GM19463 (cell line): ENCODE data around the gene UMAD1.

Experiments used
- ATAC-seq: cut with Tn5 transposase; IDR thresholded peaks from one replicate; pipeline ENCODE4 v1.9.1; 2021; ENCODE audit warnings: mild to moderate bottlenecking, moderate library complexity; ENCODE audit not compliant: unreplicated experiment

Gene UMAD1

DNA sequence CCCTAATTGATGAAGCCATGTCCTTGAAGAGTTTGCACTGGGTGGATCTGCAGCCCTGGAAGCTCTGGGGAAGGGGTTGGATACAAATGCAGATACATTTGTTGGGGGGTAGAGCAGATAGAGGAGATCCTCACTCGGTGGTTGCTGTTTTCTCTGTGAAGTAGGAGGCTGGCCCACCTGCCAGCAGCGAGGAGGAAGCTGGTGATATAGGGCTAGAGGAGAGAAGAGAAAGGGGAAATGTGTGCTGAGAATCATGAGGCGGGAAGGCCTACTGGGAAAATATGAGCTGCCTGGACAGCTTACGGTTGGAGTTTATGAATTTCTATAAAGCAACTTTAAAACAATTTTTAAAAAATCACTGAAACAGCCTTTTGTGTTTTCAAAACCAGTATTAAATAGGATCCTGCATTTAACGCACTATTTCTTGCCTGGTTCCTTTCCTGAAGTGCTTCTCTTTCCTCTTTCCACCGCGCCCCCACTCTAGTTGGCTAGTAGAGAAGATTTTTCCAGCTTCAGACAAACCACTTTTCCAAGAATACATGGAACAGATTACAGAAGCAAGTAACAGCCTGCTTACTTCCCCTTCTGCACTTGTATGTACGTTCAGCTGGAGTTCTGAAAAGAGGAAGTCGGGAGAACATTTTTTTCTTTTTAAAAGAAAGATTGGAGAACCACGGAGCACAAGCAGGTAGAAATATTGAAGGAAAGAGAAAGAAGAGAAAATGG, 227.5 kb downstream of the UMAD1 start:
- no peak for ATAC-seq

GRCh38 chr7:7868572-7868899, 228.0 kb downstream of the UMAD1 start:
- ATAC-seq, result no peak

DNA sequence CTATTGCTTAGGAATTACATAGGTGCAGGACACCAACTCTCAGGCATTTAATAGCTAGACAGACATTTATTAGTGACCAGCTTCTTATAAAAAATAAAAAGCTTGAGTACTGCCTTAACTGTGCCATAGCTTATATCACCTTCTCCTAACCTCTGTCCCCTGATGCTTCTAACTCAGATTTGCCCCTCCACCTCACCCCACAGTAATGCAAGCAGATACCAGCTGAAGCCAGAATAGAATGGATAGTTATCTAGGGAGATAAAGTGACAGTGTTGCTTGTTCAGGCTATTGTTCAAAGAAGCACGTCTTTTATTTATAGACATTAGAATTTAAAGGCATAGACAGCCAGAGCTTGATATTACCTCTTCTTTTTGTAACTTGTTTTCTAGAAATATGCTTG, 228.5 kb downstream of the UMAD1 start:
- ATAC-seq, result no peak

DNA sequence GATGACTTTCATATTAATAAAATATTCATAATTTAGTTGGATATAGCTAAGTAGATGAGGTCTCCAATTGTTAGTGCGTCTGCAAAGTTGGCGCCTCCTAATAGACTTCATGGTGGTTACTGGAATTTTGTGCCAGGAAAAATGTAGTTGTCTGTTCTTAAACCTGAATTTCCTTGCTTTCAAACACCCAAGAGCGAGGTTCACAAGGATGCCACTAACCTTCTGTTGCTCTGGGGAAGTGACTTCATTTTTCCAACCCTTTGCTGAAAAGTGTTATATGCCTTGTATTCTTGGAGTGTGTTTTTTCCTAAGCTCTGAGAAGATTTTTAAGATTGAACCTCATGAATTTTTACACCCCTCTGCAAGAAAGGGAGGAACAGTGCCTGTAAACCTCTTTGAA, 229.1 kb downstream of the UMAD1 start:
- no peak for ATAC-seq

DNA sequence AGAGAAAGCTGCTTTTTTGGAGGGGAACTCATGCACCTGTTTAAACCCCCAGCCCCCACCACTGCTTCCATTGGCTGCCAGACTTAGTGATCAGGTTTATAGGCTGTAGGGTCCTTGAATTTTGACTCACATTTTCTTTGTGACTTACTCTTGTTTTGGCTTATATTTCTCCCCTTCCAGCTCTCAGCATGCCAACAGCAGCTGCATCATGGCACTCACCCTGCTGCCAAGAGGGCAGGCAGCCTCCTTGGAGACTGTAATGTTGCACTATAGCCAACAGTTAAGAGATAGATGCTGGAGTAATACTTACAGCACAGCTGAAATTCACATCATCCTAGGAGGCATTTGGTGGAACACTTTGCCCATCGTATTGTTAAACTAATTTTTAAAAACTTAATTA, 230.0 kb downstream of the UMAD1 start:
- ATAC-seq, result no peak

- ATAC-seq, result no peak
These were observed 235.9 kb downstream of the UMAD1 start for GRCh38 chr7:7876419-7876818.

GRCh38 chr7:7881581-7881980, 241.0 kb downstream of the UMAD1 start:
- no peak for ATAC-seq

DNA sequence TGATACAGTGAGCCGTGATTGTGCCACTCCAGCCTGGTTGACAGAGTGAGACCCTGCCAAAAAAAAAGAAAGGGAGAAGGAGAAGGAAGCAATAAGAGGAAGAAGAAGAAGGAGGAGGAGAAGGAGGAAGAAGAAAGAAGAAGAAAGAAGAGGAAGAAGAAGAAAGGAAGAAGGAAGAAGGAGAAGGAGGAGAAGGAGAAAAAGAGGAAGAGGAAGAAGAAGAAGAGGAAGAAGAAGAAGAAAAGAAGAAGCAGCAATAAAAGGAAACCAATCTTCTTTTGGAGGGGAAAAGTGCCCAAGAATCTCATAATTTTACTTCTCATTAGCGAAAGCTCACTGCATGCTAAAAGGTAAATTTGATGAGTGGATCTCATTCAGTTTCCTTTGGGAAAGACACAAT, 242.3 kb downstream of the UMAD1 start:
- no peak for ATAC-seq

DNA sequence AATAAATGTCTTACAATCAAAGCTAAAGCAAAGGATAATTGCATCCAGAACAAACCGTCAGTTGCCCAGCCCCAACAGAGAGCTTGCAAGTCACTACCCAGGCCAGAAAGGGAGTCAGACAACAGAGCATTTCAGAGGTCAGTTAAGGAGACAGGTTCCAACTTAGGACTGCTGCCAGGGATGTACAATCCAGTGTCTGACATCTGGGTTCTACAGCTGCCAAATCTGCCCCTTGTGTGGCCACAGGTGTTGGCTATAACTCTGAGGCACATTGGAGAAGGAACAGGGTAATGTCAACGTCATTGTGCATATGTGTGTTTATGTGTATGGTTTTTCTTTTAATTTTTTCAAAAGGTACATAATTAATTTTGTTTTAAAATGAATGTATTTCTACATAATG, 242.8 kb downstream of the UMAD1 start:
- ATAC-seq, result no peak

DNA sequence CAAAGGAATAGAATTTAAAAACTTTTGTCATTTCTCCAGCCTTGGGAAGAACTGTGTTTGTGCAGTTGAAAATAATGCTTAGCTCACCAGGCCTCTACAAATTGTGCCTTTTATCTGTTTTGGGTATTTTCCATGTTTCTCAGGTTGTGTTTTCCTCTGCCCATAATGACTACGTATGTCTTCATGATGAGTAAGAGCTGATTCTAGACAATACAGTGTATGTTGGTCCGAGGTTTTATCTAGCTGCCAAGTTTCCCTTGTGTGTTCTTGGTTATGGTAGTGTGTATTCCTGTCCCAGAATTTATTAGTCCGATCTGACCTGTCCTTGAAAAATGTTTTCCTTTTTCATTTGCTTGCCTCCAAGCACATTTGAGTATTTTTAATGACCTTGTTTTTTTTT, 244.3 kb downstream of the UMAD1 start:
- ATAC-seq, result no peak

- ATAC-seq, result no peak
These were observed 249.4 kb downstream of the UMAD1 start for GRCh38 chr7:7889791-7890568.

GRCh38 chr7:7895004-7895650, 254.6 kb downstream of the UMAD1 start:
- no peak for ATAC-seq

GRCh38 chr7:7895754-7896153, 255.2 kb downstream of the UMAD1 start:
- ATAC-seq, result no peak

GRCh38 chr7:7897509-7897908, 257.0 kb downstream of the UMAD1 start:
- ATAC-seq, result no peak

DNA sequence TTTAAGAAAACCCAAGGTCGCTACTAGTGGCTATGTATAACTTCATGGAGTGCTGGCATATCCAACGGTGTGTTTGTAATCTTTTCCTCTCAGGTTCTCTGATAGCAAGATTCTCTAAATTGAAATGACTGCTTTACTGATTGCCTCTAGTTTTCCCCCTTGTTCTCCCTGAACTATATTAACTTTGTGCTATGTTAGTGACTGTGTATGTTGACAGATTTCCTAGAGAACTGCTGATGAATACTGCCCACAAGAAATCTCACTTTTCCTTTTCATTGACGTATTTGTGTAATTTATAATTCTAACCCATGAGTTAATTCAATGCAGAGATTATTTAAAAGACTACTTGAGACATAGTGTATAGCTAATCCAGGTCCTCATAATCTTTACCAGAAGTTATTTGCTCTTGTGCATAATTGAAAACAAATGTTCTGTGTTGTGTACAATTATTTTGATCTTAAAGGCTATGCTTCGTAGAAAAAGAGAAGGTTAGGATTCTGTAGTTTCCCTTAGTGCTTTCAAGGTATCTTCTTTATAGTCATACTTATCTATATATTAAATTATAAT, 257.5 kb downstream of the UMAD1 start:
- no peak for ATAC-seq

GRCh38 chr7:7902845-7903244, 262.3 kb downstream of the UMAD1 start:
- ATAC-seq, result no peak

DNA sequence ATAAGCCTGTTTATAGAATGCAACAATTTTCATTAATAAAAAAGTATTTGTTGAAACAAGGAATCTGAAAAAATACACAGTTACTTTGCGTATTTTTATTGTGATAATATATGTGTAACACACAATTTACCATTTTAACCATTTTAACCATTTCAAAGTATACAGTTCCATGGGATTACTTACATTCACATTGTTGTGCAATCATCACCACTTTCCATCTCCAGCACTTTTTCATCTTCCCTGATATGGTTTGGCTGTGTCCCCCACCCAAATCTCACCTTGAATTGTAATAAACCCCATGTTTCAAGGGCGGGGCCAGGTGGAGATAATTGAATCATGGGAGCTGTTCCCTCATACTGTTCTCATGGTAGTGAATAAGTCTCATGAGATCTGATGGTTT, 266.8 kb downstream of the UMAD1 start:
- no peak for ATAC-seq

DNA sequence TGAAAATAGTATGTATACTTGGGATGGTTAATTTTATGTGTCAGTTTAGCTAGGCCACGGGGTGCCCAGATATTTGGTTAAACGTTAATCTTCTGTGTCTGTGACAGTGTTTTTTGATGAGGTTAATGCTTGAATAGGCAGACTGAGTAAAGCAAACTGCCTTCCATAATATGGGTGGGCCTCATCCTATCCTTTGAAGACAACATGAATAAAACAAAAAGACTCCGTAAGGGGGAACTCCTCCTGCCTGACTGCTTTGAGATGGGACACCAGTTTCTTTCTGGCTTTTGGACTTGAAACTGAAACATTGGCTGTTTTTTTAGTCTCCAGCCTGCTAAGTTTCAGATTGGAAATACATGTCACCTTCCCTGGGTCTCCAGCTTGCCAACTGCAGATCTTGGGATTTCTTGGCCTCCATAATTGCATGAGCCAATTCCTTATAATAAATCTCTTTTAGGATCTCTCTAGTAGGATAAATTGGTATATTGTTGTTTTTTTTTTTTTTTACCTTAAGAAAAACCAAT, 268.1 kb downstream of the UMAD1 start:
- no peak for ATAC-seq

- no peak for ATAC-seq
These were observed 268.8 kb downstream of the UMAD1 start for GRCh38 chr7:7909376-7909775.

DNA sequence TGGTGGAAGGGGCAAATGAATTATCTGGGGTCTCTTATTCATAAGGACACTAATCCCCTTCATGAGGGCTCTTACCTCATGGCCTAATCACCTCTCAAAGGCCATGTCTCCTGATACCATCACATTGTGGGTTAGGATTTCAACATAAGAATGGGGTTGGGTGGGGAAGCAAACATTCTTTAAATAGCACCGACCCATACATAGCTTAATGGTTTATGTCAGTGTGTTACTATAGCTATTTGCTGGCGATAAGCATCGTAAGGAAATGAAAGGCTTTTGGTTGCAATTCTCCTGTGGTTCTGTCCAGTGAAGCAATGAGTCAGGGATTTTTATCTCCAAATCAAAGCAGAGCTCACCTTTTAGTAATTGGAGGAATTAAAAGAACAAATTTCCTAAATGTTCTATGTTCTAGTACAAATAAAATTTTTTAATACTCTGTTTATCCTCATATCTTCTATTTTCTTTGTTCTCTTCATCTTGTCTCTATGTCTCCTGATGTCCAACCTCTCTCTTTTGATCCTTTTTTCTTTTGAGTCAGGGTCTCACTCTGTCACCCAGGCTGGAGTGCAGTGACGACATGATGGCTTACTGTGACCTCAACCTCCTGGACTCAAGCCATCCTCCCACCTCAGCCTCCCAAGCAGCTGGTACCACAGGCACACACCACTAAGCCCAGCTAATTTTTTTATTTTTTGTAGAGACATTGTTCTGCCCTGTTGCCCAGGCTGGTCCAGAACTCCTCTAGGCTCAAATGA, 271.0 kb downstream of the UMAD1 start:
- no peak for ATAC-seq

DNA sequence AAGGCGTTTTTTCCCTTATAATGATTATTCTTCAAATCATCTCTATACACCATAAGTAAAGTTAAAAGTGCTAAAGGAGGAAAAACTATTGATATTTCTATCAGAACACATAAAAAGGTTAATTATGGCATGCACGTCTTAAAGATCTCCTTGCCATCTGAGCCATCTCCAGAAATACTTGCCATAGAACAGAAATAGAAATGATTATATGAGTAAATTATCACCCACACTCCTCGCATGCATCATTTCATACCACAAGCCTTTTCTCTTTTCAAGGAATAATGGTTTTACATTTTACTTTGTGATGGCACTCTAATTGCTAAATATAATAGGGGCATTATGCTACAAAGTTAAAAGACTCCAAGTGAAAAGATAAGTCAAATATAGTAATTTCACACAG, 272.4 kb downstream of the UMAD1 start:
- ATAC-seq, result no peak
